Measurements from ENCODE around the gene SMAD3.

GRCh38 chr15:67114846-67115585 is 49.6 kb downstream of the SMAD3 start:
- no peak for TF ChIP-seq CTCF (IDR thresholded peaks at IDR 0.05)
- TF ChIP-seq POLR2A (IDR thresholded peaks at IDR 0.05): no peak

Measured in body of pancreas (tissue), 4 donors.